Neutrophil (primary cell): ENCODE results near the gene NFE2.
"Not testable (repeated sequence)": the region's sequence is repeated elsewhere in the genome, so short reads cannot be mapped to it uniquely, and the experiment has no call there.

ENCODE experiments used
- H3K27ac ChIP-seq: fragments of 200-600 bp; sonication (generic); 2 replicates; pipeline ENCODE4 v1.5.1; 2016; ENCODE audit warnings: mild to moderate bottlenecking, moderate library complexity
- H3K27me3 ChIP-seq: fragments of 200-600 bp; sonication (generic); 2 replicates; pipeline ENCODE4 v1.6.0; 2016; ENCODE audit warnings: mild to moderate bottlenecking
- H3K36me3 ChIP-seq: fragments of 200-600 bp; sonication (generic); 2 replicates; pipeline ENCODE4 v1.5.1; 2017
- H3K4me1 ChIP-seq, 2 experiments: fragments of 200-600 bp in 1 of 2; sonication (generic) in 1 of 2; 1 replicate in 1 of 2; 2 replicates in 1 of 2; pipeline versions ENCODE4 v1.5.1 to v1.6.1; 2013 to 2016; ENCODE audit warnings: low read depth in 1 of 2, low read length in 1 of 2, mild to moderate bottlenecking in 1 of 2, moderate library complexity in 1 of 2; ENCODE audit not compliant: control insufficient read depth in 1 of 2, insufficient read depth in 1 of 2
- H3K4me3 ChIP-seq, 2 experiments: fragments of 200-600 bp in 1 of 2; sonication (generic) in 1 of 2; 1 replicate in 1 of 2; 2 replicates in 1 of 2; pipeline ENCODE4 v1.5.1; 2013 to 2016; ENCODE audit warnings: low read depth in 1 of 2, low read length in 1 of 2, mild to moderate bottlenecking in 1 of 2, moderate library complexity in 1 of 2
- H3K9me3 ChIP-seq: fragments of 200-600 bp; sonication (generic); 2 replicates; pipeline ENCODE4 v1.5.1; 2016
- TF ChIP-seq, protein P1 (sequence below): fragments of 200-600 bp; sonication (generic); IDR thresholded peaks from 2 replicates; pipeline ENCODE4 v1.5.1; 2016; ENCODE audit warnings: antibody characterized with exemption

The NFE2 gene

GRCh38 chr12:54282949-54283593, 17.7 kb downstream of the NFE2 start:
- H3K36me3 ChIP-seq = peaks cover 58% of the 10 kb centered on the region
- H3K4me1 ChIP-seq = peaks cover 87 to 91% of the 10 kb centered on the region in 2 experiments

DNA sequence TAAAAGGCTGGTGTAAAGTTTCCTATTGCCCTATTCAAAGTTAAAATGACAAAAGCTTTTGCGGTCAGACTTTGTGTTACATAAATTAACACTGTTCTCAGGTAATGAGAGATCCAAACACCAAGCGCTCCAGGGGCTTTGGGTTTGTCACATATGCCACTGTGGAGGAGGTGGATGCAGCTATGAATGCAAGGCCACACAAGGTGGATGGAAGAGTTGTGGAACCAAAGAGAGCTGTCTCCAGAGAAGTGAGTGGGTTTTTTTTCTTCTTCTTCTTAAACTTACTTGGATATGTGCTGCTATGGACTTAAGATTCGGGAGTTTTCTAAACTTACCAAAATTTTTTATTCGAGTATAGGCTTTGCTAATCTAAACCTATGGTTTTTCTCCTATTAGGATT, 19.1 kb downstream of the NFE2 start:
- Histone ChIP-seq H3K27ac (peak overlapping the region; percentile 86), H3K4me1 (peaks cover 87 to 89% of the 10 kb centered on the region in 2 experiments), H3K36me3 (peaks cover 45% of the 10 kb centered on the region), H3K4me3 (peak overlapping the region; percentile 84 to 93)
- not testable (repeated sequence) for H3K9me3 ChIP-seq, H3K27me3 ChIP-seq

More at GRCh38 chr12:54282949-54283593, 17.7 kb downstream of the NFE2 start:
- Histone ChIP-seq H3K27ac (peak overlapping the region; percentile 86), H3K27me3 (no peaks in the 10 kb centered on the region), H3K4me3 (no peak overlapping the region), H3K9me3 (no peaks in the 10 kb centered on the region)
- TF ChIP-seq, protein P1, sequence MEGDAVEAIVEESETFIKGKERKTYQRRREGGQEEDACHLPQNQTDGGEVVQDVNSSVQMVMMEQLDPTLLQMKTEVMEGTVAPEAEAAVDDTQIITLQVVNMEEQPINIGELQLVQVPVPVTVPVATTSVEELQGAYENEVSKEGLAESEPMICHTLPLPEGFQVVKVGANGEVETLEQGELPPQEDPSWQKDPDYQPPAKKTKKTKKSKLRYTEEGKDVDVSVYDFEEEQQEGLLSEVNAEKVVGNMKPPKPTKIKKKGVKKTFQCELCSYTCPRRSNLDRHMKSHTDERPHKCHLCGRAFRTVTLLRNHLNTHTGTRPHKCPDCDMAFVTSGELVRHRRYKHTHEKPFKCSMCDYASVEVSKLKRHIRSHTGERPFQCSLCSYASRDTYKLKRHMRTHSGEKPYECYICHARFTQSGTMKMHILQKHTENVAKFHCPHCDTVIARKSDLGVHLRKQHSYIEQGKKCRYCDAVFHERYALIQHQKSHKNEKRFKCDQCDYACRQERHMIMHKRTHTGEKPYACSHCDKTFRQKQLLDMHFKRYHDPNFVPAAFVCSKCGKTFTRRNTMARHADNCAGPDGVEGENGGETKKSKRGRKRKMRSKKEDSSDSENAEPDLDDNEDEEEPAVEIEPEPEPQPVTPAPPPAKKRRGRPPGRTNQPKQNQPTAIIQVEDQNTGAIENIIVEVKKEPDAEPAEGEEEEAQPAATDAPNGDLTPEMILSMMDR = no peak

DNA sequence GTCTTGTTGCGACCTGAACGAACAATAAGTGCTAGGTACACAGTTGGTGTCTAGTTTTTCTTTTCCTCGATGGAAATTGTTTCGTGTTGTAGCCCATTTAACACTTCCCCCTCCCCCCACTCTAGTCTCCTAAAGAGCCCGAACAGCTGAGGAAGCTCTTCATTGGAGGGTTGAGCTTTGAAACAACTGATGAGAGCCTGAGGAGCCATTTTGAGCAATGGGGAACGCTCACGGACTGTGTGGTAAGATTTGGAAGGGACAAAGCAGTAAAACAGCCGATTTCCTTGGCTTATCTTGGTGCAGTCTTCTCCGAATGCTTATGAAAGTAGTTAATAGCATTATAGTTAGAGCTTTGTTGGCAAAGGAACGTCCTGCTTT, 19.6 kb downstream of the NFE2 start:
- peak overlapping the region; percentile 86 for H3K27ac ChIP-seq
- H3K4me1 ChIP-seq = peaks cover 83 to 85% of the 10 kb centered on the region in 2 experiments
- not testable (repeated sequence) for H3K9me3 ChIP-seq, H3K27me3 ChIP-seq
- H3K4me3 ChIP-seq = peak overlapping the region; percentile 84 to 93
- H3K36me3 ChIP-seq = peaks cover 40% of the 10 kb centered on the region

DNA sequence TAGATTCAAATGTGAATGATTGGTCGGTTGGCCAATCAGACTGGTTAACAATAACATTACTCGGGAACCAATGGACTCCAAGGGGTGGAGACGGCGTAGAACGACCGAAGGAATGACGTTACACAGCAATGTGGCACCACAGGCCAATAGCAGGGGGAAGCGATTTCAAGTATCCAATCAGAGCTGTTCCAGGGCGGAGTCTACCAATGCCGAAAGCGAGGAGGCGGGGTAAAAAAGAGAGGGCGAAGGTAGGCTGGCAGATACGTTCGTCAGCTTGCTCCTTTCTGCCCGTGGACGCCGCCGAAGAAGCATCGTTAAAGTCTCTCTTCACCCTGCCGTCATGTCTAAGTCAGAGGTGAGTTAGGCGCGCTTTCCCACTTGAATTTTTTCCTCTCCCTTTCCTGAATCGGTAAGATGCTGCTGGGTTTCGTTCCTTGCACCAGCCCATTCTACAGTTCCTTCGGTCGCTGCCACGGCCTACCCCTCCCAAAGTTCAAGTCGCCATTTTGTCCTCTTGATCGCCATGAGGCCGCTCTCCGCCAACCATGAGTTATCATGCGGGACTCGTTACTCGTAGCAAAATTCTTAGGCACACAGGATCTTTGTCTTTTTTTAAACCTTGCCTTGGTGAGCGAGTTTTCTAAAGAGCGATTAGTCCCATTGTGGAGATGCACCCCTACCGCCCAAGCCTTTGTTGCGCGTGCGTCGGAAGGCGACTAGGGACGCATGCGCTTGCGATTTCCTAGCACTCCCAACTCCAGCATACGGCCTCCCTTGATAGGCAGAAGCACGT, 20.2 kb downstream of the NFE2 start, which contains the start of gene HNRNPA1:
Gene HNRNPA1 (plus strand): TSS at position 259 of the 793 bp plus-strand sequence. CDS start 82 bp downstream, at position 341.
- Histone ChIP-seq H3K4me3 (peak within 1 kb of the TSS; percentile 84 to 93), H3K9me3 (no peaks in the 10 kb centered on the region), H3K4me1 (peaks cover 77 to 79% of the 10 kb centered on the region in 2 experiments), H3K27ac (peak within 1 kb of the TSS; percentile 86), H3K36me3 (peaks cover 34% of the 10 kb centered on the region), H3K27me3 (no peaks in the 10 kb centered on the region)
- TF ChIP-seq, protein P1 = no peak

- Histone ChIP-seq H3K4me1 (peaks cover 69 to 72% of the 10 kb centered on the region in 2 experiments), H3K36me3 (peaks cover 26% of the 10 kb centered on the region), H3K27me3 (no peaks in the 10 kb centered on the region), H3K4me3 (peak within 1 kb of the TSS; percentile 84 to 93), H3K27ac (peak within 1 kb of the TSS; percentile 86), H3K9me3 (no peaks in the 10 kb centered on the region)
- TF ChIP-seq, protein P1 = peak; percentile 52
Measured at GRCh38 chr12:54279632-54280467, 21.0 kb downstream of the NFE2 start, which contains the start of gene CBX5. Gene CBX5, minus strand, starts transcription at chr12:54280122. Its CDS starts 22,472 bp downstream, at chr12:54257650.

DNA sequence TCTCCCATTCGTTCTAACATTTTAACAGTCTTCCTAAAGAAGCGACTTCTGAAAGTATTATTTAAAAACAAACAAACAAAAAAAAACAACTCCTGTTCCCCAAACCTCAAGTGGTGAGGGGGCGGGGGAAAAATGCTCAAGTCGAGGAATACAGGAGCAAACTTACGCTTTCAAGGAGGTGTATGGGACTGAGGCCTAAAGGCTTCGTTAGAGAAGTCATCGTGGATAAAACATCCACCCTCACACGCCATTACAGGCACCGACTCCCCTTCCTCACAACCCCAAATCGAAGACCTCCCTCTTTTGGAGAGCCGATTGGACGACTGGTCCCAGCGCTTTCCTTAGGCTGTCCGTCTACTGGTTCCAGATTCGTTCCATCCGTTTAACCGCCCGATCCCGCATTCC, 21.6 kb downstream of the NFE2 start:
- H3K4me3 ChIP-seq = peak overlapping the region; percentile 84 to 93
- no peaks in the 10 kb centered on the region for H3K27me3 ChIP-seq
- H3K27ac ChIP-seq = peak overlapping the region; percentile 86
- peaks cover 22% of the 10 kb centered on the region for H3K36me3 ChIP-seq
- H3K4me1 ChIP-seq = peaks cover 65 to 66% of the 10 kb centered on the region in 2 experiments
- no peaks in the 10 kb centered on the region for H3K9me3 ChIP-seq
- TF ChIP-seq, protein P1 = no peak
